ENCODE data around the gene TRPM5.

Gene TRPM5

GRCh38 chr11:2436521-2437031 lies 7.7 kb downstream of the TRPM5 start:
- H3K27ac ChIP-seq (replicated peaks), result no peak overlapping the region
- no peak for DNase-seq (ENCODE audit: low read depth in 1 of 2, low spot score in 1 of 2)
- TF ChIP-seq GABPA (IDR thresholded peaks at IDR 0.05; ENCODE audit: low read depth) (no peak), POLR2AphosphoS5 (IDR thresholded peaks at IDR 0.05; ENCODE audit: low read depth) (no peak), REST (IDR thresholded peaks at IDR 0.05; ENCODE audit: insufficient replicate concordance, low read depth) (no peak), CTCF (IDR thresholded peaks at IDR 0.05; ENCODE audit: insufficient read depth, low read length) (no peak), SPI1 (IDR thresholded peaks at IDR 0.05; ENCODE audit: borderline replicate concordance, low read depth) (no peak)
- no peak overlapping the region for H3K4me3 ChIP-seq (replicated peaks; ENCODE audit: insufficient read depth, low read length)
- no peaks in the 10 kb centered on the region for H3K27me3 ChIP-seq (ENCODE audit: insufficient read depth, poor library complexity, severe bottlenecking)

GRCh38 chr11:2436013-2436520 lies 8.2 kb downstream of the TRPM5 start:
- Histone ChIP-seq H3K27ac (replicated peaks) (no peak overlapping the region), H3K27me3 (ENCODE audit: insufficient read depth, poor library complexity, severe bottlenecking) (no peaks in the 10 kb centered on the region), H3K4me3 (replicated peaks; ENCODE audit: insufficient read depth, low read length) (no peak overlapping the region)
- TF ChIP-seq REST (IDR thresholded peaks at IDR 0.05; ENCODE audit: insufficient replicate concordance, low read depth), result no peak
- TF ChIP-seq CTCF (IDR thresholded peaks at IDR 0.05; ENCODE audit: insufficient read depth, low read length), result no peak
- TF ChIP-seq POLR2AphosphoS5 (IDR thresholded peaks at IDR 0.05; ENCODE audit: low read depth), result no peak
- no peak for TF ChIP-seq SPI1 (IDR thresholded peaks at IDR 0.05; ENCODE audit: borderline replicate concordance, low read depth)
- TF ChIP-seq GABPA (IDR thresholded peaks at IDR 0.05; ENCODE audit: low read depth), result no peak
- DNase-seq (ENCODE audit: low read depth in 1 of 2, low spot score in 1 of 2), result no peak

- DNase-seq (ENCODE audit: low read depth in 1 of 2, low spot score in 1 of 2), result no peak
- H3K4me3 ChIP-seq (replicated peaks; ENCODE audit: insufficient read depth, low read length), result no peak overlapping the region
- no peak overlapping the region for H3K27ac ChIP-seq (replicated peaks)
- TF ChIP-seq GABPA (IDR thresholded peaks at IDR 0.05; ENCODE audit: low read depth) (no peak), CTCF (IDR thresholded peaks at IDR 0.05; ENCODE audit: insufficient read depth, low read length) (no peak), SPI1 (IDR thresholded peaks at IDR 0.05; ENCODE audit: borderline replicate concordance, low read depth) (no peak), REST (IDR thresholded peaks at IDR 0.05; ENCODE audit: insufficient replicate concordance, low read depth) (no peak), POLR2AphosphoS5 (IDR thresholded peaks at IDR 0.05; ENCODE audit: low read depth) (no peak)
- H3K27me3 ChIP-seq (ENCODE audit: insufficient read depth, poor library complexity, severe bottlenecking), result no peaks in the 10 kb centered on the region
Observed at GRCh38 chr11:2435288-2436012, 8.9 kb downstream of the TRPM5 start.

Data from HL-60 (cell line).